SK-N-SH treated with all-trans-retinoic acid at 6 μM for 48 hours (cell line): ENCODE results near the gene MRPS2.

ENCODE experiments used
- ATAC-seq: fragments of 200-7000 bp; cut with Tn5 transposase; 3 replicates; pipeline ENCODE4 v1.9.1; 2020; ENCODE audit warnings: mild to moderate bottlenecking, moderate library complexity
- ARNTL ChIP-seq: fragments of 450-650 bp; formaldehyde crosslinking; IDR thresholded peaks from 2 replicates; pipeline ENCODE4 v1.5.0; 2020; ENCODE audit warnings: low read depth, mild to moderate bottlenecking, moderate library complexity, borderline replicate concordance
- BACH2 ChIP-seq: fragments of 250-450 bp; sonication (Bioruptor Pico); IDR thresholded peaks from 2 replicates; pipeline ENCODE4 v1.9.0; 2021; ENCODE audit warnings: mild to moderate bottlenecking, borderline replicate concordance
- CREB5 ChIP-seq: fragments of 250-450 bp; sonication (Bioruptor Pico); IDR thresholded peaks from 2 replicates; pipeline ENCODE4 v1.5.1; 2020; ENCODE audit warnings: low read depth, mild to moderate bottlenecking, moderate library complexity
- CSDC2 ChIP-seq: fragments of 250-450 bp; sonication (Bioruptor Pico); IDR thresholded peaks from 2 replicates; pipeline ENCODE4 v1.5.0; 2020; ENCODE audit warnings: mild to moderate bottlenecking, moderate library complexity
- CSRNP3 ChIP-seq: fragments of 250-450 bp; sonication (Bioruptor Pico); IDR thresholded peaks from 2 replicates; pipeline ENCODE4 v1.5.1; 2021; ENCODE audit warnings: mild to moderate bottlenecking, moderate library complexity
- ESRRG ChIP-seq: fragments of 250-450 bp; sonication (Bioruptor Pico); IDR thresholded peaks from 2 replicates; pipeline ENCODE4 v1.6.1; 2021; ENCODE audit warnings: mild to moderate bottlenecking
- OSR1 ChIP-seq: fragments of 250-450 bp; sonication (Bioruptor Pico); IDR thresholded peaks from 2 replicates; pipeline ENCODE4 v1.8.0; 2022; ENCODE audit warnings: moderate library complexity, mild to moderate bottlenecking, inconsistent platforms
- PATZ1 ChIP-seq: fragments of 250-450 bp; sonication (Bioruptor Pico); IDR thresholded peaks from 2 replicates; pipeline ENCODE4 v1.8.0; 2020; ENCODE audit warnings: mild to moderate bottlenecking, moderate library complexity, borderline replicate concordance
- POU6F1 ChIP-seq: fragments of 250-450 bp; sonication (Bioruptor Pico); IDR thresholded peaks from 2 replicates; pipeline ENCODE4 v1.8.0; 2021; ENCODE audit warnings: low read depth, mild to moderate bottlenecking, moderate library complexity, borderline replicate concordance
- PPARA ChIP-seq: fragments of 250-450 bp; sonication (Bioruptor Pico); IDR thresholded peaks from 2 replicates; pipeline ENCODE4 v1.5.0; 2020; ENCODE audit warnings: mild to moderate bottlenecking, borderline replicate concordance
- RARB ChIP-seq: fragments of 250-450 bp; sonication (Bioruptor Pico); IDR thresholded peaks from 2 replicates; pipeline ENCODE4 v1.8.0; 2021; ENCODE audit warnings: mild to moderate bottlenecking, moderate library complexity
- SNAI2 ChIP-seq: fragments of 250-450 bp; sonication (Bioruptor Pico); IDR thresholded peaks from 2 replicates; pipeline ENCODE4 v1.5.0; 2020; ENCODE audit warnings: mild to moderate bottlenecking, moderate library complexity
- TCF4 ChIP-seq: fragments of 250-450 bp; sonication (Bioruptor Pico); IDR thresholded peaks from 2 replicates; pipeline ENCODE4 v1.8.0; 2021; ENCODE audit warnings: mild to moderate bottlenecking, moderate library complexity, borderline replicate concordance
- TOX ChIP-seq: fragments of 250-450 bp; sonication (Bioruptor Pico); IDR thresholded peaks from 2 replicates; pipeline ENCODE4 v1.8.0; 2021; ENCODE audit warnings: mild to moderate bottlenecking, moderate library complexity, borderline replicate concordance
- TSHZ2 ChIP-seq: fragments of 250-450 bp; sonication (Bioruptor Pico); IDR thresholded peaks from 2 replicates; pipeline ENCODE4 v1.5.0; 2020; ENCODE audit warnings: mild to moderate bottlenecking, moderate library complexity
- ZFP3 ChIP-seq: fragments of 250-450 bp; sonication (Bioruptor Pico); IDR thresholded peaks from 2 replicates; pipeline ENCODE4 v1.5.0; 2020; ENCODE audit warnings: mild to moderate bottlenecking, moderate library complexity
- ZFP30 ChIP-seq: fragments of 450-650 bp; formaldehyde crosslinking; IDR thresholded peaks from 2 replicates; pipeline ENCODE4 v1.5.0; 2022; ENCODE audit warnings: mild to moderate bottlenecking, moderate library complexity
- ZNF565 ChIP-seq: fragments of 450-650 bp; formaldehyde crosslinking; conservative IDR thresholded peaks from 2 replicates; pipeline ENCODE4 v1.5.0; 2020; ENCODE audit warnings: low read depth, mild to moderate bottlenecking, moderate library complexity
- ZNF70 ChIP-seq: fragments of 450-650 bp; formaldehyde crosslinking; IDR thresholded peaks from 2 replicates; pipeline ENCODE4 v1.5.0; 2020; ENCODE audit warnings: mild to moderate bottlenecking, moderate library complexity

Gene MRPS2

GRCh38 chr9:135521608-135522095 lies 21.2 kb downstream of the MRPS2 start (continued):
- TF ChIP-seq POU6F1 (CRISPR knock-in tag) (no peak), CSDC2 (CRISPR knock-in tag) (no peak), ZNF70 (CRISPR knock-in tag) (no peak), ZFP3 (CRISPR knock-in tag) (no peak), BACH2 (no peak)

GRCh38 chr9:135522137-135522877 lies 21.8 kb downstream of the MRPS2 start:
- TF ChIP-seq TCF4 (CRISPR knock-in tag) (no peak), ZFP3 (CRISPR knock-in tag) (no peak), ZFP30 (CRISPR knock-in tag) (no peak), ESRRG (CRISPR knock-in tag) (no peak), ZNF565 (CRISPR knock-in tag) (no peak)
- TF ChIP-seq, all 23 proteins: peak for 0
- ATAC-seq = no peak

- ATAC-seq = no peak
- no peak for TF ChIP-seq CREB5
- TF ChIP-seq SNAI2 (CRISPR knock-in tag) = no peak
- no peak for TF ChIP-seq ZNF565 (CRISPR knock-in tag)
- TF ChIP-seq POU6F1 (CRISPR knock-in tag) = no peak
- TF ChIP-seq CSDC2 (CRISPR knock-in tag) = no peak
- TF ChIP-seq ZFP3 (CRISPR knock-in tag) = no peak
- no peak for TF ChIP-seq RARB
Observed at GRCh38 chr9:135522931-135523330, 22.4 kb downstream of the MRPS2 start.

GRCh38 chr9:135523521-135524129 lies 23.1 kb downstream of the MRPS2 start:
- ATAC-seq = no peak
- TF ChIP-seq TOX (CRISPR knock-in tag) (no peak), PATZ1 (CRISPR knock-in tag) (no peak), CSRNP3 (CRISPR knock-in tag) (no peak), ARNTL (no peak), ZNF565 (CRISPR knock-in tag) (no peak), ZFP3 (CRISPR knock-in tag) (no peak), POU6F1 (CRISPR knock-in tag) (no peak), CSDC2 (CRISPR knock-in tag) (no peak), SNAI2 (CRISPR knock-in tag) (no peak), OSR1 (CRISPR knock-in tag) (no peak), BACH2 (no peak), TSHZ2 (no peak), PPARA (CRISPR knock-in tag) (no peak), RARB (no peak), ZNF70 (CRISPR knock-in tag) (no peak)
